Measurements from ENCODE around the gene PLA1A.
"Not testable (repeated sequence)": the region's sequence is repeated elsewhere in the genome, so short reads cannot be mapped to it uniquely, and the experiment has no call there.

Gene PLA1A

DNA sequence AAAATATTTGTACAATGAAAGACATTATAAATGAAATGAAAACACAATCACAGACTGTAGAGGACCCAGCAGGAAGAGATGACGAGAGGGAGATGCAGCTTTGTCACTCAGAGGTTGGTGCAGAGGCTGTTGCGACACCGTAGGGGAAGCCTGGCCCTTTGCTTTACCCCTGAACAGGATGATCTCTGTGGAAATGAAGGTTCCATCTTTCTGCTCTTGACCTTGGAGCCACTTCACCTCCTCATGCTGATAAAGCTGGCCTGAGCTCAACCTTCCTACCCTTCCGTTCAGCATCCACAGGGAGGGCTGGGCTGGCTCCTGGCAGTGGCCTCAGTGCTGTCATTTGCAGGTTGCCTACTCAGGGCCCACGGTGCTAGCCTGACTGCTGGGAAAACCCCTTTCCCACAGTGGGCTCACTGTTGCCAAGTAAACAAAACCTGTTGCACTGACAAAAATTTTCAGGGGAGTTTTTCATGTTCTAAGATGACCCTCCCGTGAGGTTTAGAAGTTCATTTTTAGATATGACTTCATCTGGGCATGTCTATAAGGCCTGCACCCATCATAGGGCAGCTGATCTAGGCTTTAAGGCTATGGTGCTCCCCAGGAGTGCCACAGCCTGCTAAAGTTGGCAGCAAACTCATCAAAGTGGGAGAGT lies 35.3 kb upstream of the PLA1A start:
- H3K27ac Mint-ChIP-seq, result peak overlapping the region; percentile 88
- H3K4me3 Mint-ChIP-seq, result peak overlapping the region; percentile 72
- peaks cover 45% of the 10 kb centered on the region for H3K4me1 Mint-ChIP-seq (ENCODE audit: low read depth)
- no peaks in the 10 kb centered on the region for H3K27me3 Mint-ChIP-seq
- no peaks in the 10 kb centered on the region for H3K9me3 Mint-ChIP-seq
- H3K36me3 Mint-ChIP-seq (ENCODE audit: low read depth), result no peaks in the 10 kb centered on the region

DNA sequence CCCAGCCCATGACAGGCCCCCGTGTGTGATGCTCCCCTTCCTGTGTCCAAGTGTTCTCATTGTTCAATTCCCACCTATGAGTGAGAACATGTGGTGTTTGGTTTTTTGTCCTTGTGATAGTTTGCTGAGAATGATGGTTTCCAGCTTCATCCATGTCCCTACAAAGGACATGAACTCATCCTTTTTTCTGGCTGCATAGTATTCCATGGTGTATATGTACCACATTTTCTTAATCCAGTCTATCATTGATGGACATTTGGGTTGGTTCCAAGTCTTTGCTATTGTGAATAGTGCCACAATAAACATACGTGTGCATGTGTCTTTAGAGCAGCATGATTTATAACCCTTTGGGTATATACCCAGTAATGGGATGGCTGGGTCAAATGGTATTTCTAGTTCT lies 34.4 kb upstream of the PLA1A start:
- H3K36me3 Mint-ChIP-seq (ENCODE audit: low read depth); H3K4me3 Mint-ChIP-seq; H3K27me3 Mint-ChIP-seq; H3K27ac Mint-ChIP-seq; H3K9me3 Mint-ChIP-seq: not testable (repeated sequence)
- peaks cover 36% of the 10 kb centered on the region for H3K4me1 Mint-ChIP-seq (ENCODE audit: low read depth)

GRCh38 chr3:119569156-119569555 lies 28.5 kb upstream of the PLA1A start:
- no peak overlapping the region for H3K27ac Mint-ChIP-seq
- H3K4me1 Mint-ChIP-seq (ENCODE audit: low read depth), result no peaks in the 10 kb centered on the region
- H3K4me3 Mint-ChIP-seq, result no peak overlapping the region
- peaks cover 4% of the 10 kb centered on the region for H3K9me3 Mint-ChIP-seq
- H3K36me3 Mint-ChIP-seq (ENCODE audit: low read depth), result no peaks in the 10 kb centered on the region
- H3K27me3 Mint-ChIP-seq, result peaks cover 18% of the 10 kb centered on the region

GRCh38 chr3:119570229-119570628 lies 27.5 kb upstream of the PLA1A start:
- Mint-ChIP-seq H3K27ac (no peak overlapping the region), H3K4me3 (no peak overlapping the region)

DNA sequence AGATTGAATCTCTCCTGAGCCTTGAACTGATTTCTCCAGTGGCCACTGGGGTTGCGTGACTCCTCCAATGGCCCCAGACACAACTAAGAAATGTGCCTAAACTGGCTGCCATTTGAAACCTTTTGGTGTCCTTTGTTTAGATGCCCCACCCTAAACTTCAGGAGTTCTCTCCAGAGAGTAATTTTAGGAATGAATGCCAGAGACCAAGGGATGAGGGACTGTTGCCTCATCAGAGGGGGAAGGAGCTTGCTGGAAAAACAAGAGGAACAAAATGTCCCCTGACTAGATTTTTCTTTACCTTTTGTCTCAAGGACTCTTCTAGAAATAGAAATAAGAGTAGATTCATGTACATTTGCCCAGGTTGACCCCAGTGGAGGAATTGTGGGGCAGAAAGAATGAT lies 26.5 kb upstream of the PLA1A start:
- H3K4me1 Mint-ChIP-seq (ENCODE audit: low read depth), result no peaks in the 10 kb centered on the region

More at GRCh38 chr3:119570229-119570628, 27.5 kb upstream of the PLA1A start:
- Mint-ChIP-seq H3K36me3 (ENCODE audit: low read depth) (no peaks in the 10 kb centered on the region), H3K9me3 (peaks cover 4% of the 10 kb centered on the region), H3K27me3 (peaks cover 18% of the 10 kb centered on the region), H3K4me1 (ENCODE audit: low read depth) (no peaks in the 10 kb centered on the region)

GRCh38 chr3:119571688-119572087 lies 26.0 kb upstream of the PLA1A start:
- Mint-ChIP-seq H3K9me3 (peaks cover 4% of the 10 kb centered on the region), H3K36me3 (ENCODE audit: low read depth) (no peaks in the 10 kb centered on the region), H3K27ac (no peak overlapping the region), H3K27me3 (peaks cover 18% of the 10 kb centered on the region), H3K4me3 (no peak overlapping the region), H3K4me1 (ENCODE audit: low read depth) (no peaks in the 10 kb centered on the region)

More for the DNA sequence above, 26.5 kb upstream of the PLA1A start:
- Mint-ChIP-seq H3K9me3 (peaks cover 4% of the 10 kb centered on the region), H3K4me3 (no peak overlapping the region), H3K36me3 (ENCODE audit: low read depth) (no peaks in the 10 kb centered on the region), H3K27ac (no peak overlapping the region), H3K27me3 (peaks cover 18% of the 10 kb centered on the region)

GRCh38 chr3:119575507-119575906 lies 22.2 kb upstream of the PLA1A start:
- H3K4me3 Mint-ChIP-seq, result no peak overlapping the region
- peaks cover 11% of the 10 kb centered on the region for H3K27me3 Mint-ChIP-seq
- H3K36me3 Mint-ChIP-seq (ENCODE audit: low read depth), result no peaks in the 10 kb centered on the region
- H3K9me3 Mint-ChIP-seq, result no peaks in the 10 kb centered on the region
- peaks cover 17% of the 10 kb centered on the region for H3K4me1 Mint-ChIP-seq (ENCODE audit: low read depth)
- H3K27ac Mint-ChIP-seq, result no peak overlapping the region

DNA sequence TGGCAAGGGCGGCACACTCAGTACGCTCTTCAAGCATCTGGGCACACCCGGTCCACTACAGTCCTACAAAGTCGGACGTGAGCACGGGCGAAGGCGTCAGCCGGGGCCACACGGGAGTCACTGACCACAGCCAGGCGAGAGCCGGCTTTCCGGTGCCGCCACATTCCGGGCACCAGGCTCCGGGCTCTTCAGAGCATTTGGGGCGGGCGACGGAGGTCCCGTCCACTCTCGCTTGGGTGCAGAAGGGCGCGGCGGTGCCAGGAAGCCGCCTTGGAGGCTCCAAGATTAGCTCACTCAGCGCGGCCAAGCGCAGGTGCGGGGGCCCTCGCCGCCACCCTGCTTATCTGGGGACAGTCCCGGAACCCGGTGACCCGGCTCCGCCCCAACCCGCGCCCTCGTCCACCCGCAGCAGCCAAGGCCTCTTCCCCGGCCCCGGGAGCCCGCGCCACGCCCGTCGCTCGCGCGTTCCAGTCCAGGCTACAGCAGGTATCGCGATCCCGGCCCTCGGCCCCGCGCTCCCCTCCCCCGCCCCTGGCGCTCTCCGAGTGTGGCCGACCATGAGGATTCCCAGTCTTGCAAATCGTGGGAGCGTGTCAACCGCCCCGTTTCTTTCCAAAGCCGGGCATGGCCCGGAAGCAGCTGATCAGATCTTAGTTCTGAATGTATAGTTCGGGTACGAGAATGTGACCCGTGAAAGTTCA lies 18.2 kb upstream of the PLA1A start, which contains the start of gene ADPRH:
ADPRH (plus strand) TSS at position 127 of the 701 bp plus-strand sequence. CDS start 2,678 bp downstream, outside the sequence.
- peaks cover 36% of the 10 kb centered on the region for H3K4me1 Mint-ChIP-seq (ENCODE audit: low read depth)
- H3K27me3 Mint-ChIP-seq, result no peaks in the 10 kb centered on the region
- peak within 1 kb of the TSS; percentile 92 for H3K27ac Mint-ChIP-seq
- H3K4me3 Mint-ChIP-seq, result peak within 1 kb of the TSS; percentile 83
- H3K36me3 Mint-ChIP-seq (ENCODE audit: low read depth), result no peaks in the 10 kb centered on the region
- no peaks in the 10 kb centered on the region for H3K9me3 Mint-ChIP-seq

GRCh38 chr3:119580067-119580760 lies 17.5 kb upstream of the PLA1A start:
- H3K4me1 Mint-ChIP-seq (ENCODE audit: low read depth), result peaks cover 36% of the 10 kb centered on the region
- H3K27me3 Mint-ChIP-seq, result no peaks in the 10 kb centered on the region
- H3K27ac Mint-ChIP-seq, result peak overlapping the region; percentile 92
- H3K36me3 Mint-ChIP-seq (ENCODE audit: low read depth), result no peaks in the 10 kb centered on the region
- no peaks in the 10 kb centered on the region for H3K9me3 Mint-ChIP-seq
- peak overlapping the region; percentile 83 for H3K4me3 Mint-ChIP-seq

GRCh38 chr3:119582178-119582577 lies 15.5 kb upstream of the PLA1A start:
- Mint-ChIP-seq H3K36me3 (ENCODE audit: low read depth) (peaks cover 3% of the 10 kb centered on the region), H3K27me3 (no peaks in the 10 kb centered on the region), H3K4me1 (ENCODE audit: low read depth) (peaks cover 43% of the 10 kb centered on the region), H3K27ac (no peak overlapping the region), H3K4me3 (no peak overlapping the region), H3K9me3 (no peaks in the 10 kb centered on the region)

GRCh38 chr3:119585208-119585607 lies 12.5 kb upstream of the PLA1A start:
- no peak overlapping the region for H3K27ac Mint-ChIP-seq

GRCh38 chr3:119585856-119586570 lies 11.7 kb upstream of the PLA1A start:
- Mint-ChIP-seq H3K9me3 (no peaks in the 10 kb centered on the region), H3K4me1 (ENCODE audit: low read depth) (peaks cover 49% of the 10 kb centered on the region), H3K27me3 (peaks cover 18% of the 10 kb centered on the region), H3K36me3 (ENCODE audit: low read depth) (peaks cover 16% of the 10 kb centered on the region), H3K4me3 (no peak overlapping the region), H3K27ac (no peak overlapping the region)

More at GRCh38 chr3:119585208-119585607, 12.5 kb upstream of the PLA1A start:
- H3K27me3 Mint-ChIP-seq, result peaks cover 13% of the 10 kb centered on the region
- peaks cover 55% of the 10 kb centered on the region for H3K4me1 Mint-ChIP-seq (ENCODE audit: low read depth)
- no peak overlapping the region for H3K4me3 Mint-ChIP-seq
- no peaks in the 10 kb centered on the region for H3K9me3 Mint-ChIP-seq
- H3K36me3 Mint-ChIP-seq (ENCODE audit: low read depth), result peaks cover 15% of the 10 kb centered on the region

GRCh38 chr3:119586733-119587172 lies 10.9 kb upstream of the PLA1A start:
- no peaks in the 10 kb centered on the region for H3K9me3 Mint-ChIP-seq
- no peak overlapping the region for H3K27ac Mint-ChIP-seq
- peaks cover 44% of the 10 kb centered on the region for H3K4me1 Mint-ChIP-seq (ENCODE audit: low read depth)
- no peak overlapping the region for H3K4me3 Mint-ChIP-seq
- H3K36me3 Mint-ChIP-seq (ENCODE audit: low read depth), result peaks cover 16% of the 10 kb centered on the region
- H3K27me3 Mint-ChIP-seq, result peaks cover 18% of the 10 kb centered on the region

DNA sequence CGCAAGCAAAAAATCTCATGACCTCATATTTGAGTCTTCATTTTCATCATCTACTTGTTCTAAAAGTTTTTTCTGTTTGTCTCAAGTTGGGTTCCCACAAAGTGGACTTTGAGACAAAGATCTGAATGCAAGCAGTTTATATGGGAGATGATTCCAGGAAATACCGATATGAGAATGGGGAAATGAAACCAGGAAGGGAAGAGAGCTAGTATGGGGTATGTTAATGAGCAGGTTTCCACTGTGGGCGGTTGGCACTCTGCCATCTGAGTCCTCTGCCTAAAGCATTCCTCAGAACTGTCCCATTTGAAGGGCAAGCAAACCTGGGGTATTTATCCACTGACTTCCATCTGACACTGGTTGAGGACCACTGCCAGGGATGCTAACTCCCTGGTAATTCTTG lies 9.6 kb upstream of the PLA1A start:
- peak overlapping the region; percentile 60 for H3K27ac Mint-ChIP-seq

More for the DNA sequence above, 9.6 kb upstream of the PLA1A start:
- H3K36me3 Mint-ChIP-seq (ENCODE audit: low read depth), result peaks cover 16% of the 10 kb centered on the region
- H3K4me3 Mint-ChIP-seq, result peak overlapping the region; percentile 12
- peaks cover 22% of the 10 kb centered on the region for H3K27me3 Mint-ChIP-seq
- H3K9me3 Mint-ChIP-seq, result no peaks in the 10 kb centered on the region
- H3K4me1 Mint-ChIP-seq (ENCODE audit: low read depth), result peaks cover 33% of the 10 kb centered on the region

All from stimulated activated naive CD8-positive, alpha-beta T cell treated with anti-CD3 and anti-CD28 coated beads, Interleukin-15, Interleukin-2, amounts not matched to agents 100 ng/mL and 50 ng/mL, for 24 hours (primary cell).